Adrenal gland (tissue), 5 donors: Measurements from ENCODE around the gene ARHGAP8.

Source experiments
- POLR2A ChIP-seq, 2 donors: fragments of 450-650 bp; IDR thresholded peaks; one replicate each; pipeline ENCODE4 v1.6.1; 2017; ENCODE audit warnings: antibody characterized with exemption in 2 of 2, mild to moderate bottlenecking in 2 of 2, moderate library complexity in 1 of 2
- TF ChIP-seq, protein P1 (sequence below), 6 experiments: fragments of 450-650 bp in 4 of 6; fragments of 200-600 bp in 2 of 6; sonication (generic) in 1 of 6; IDR thresholded peaks; 1 replicate in 5 of 6; 2 replicates in 1 of 6; pipeline versions ENCODE4 v1.5.1 to v1.8.0; 2016 to 2021; ENCODE audit warnings: antibody characterized with exemption in 6 of 6, mild to moderate bottlenecking in 2 of 6, moderate library complexity in 1 of 6
- donor health status: DM: no; HTN: no; CAD: no.

GRCh38 chr22:44783581-44783980 is 31.2 kb downstream of the ARHGAP8 start:
- TF ChIP-seq, protein P1, sequence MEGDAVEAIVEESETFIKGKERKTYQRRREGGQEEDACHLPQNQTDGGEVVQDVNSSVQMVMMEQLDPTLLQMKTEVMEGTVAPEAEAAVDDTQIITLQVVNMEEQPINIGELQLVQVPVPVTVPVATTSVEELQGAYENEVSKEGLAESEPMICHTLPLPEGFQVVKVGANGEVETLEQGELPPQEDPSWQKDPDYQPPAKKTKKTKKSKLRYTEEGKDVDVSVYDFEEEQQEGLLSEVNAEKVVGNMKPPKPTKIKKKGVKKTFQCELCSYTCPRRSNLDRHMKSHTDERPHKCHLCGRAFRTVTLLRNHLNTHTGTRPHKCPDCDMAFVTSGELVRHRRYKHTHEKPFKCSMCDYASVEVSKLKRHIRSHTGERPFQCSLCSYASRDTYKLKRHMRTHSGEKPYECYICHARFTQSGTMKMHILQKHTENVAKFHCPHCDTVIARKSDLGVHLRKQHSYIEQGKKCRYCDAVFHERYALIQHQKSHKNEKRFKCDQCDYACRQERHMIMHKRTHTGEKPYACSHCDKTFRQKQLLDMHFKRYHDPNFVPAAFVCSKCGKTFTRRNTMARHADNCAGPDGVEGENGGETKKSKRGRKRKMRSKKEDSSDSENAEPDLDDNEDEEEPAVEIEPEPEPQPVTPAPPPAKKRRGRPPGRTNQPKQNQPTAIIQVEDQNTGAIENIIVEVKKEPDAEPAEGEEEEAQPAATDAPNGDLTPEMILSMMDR (IDR thresholded peaks at IDR 0.05), result no peak
- TF ChIP-seq POLR2A (IDR thresholded peaks at IDR 0.05), result no peak
